Stimulated activated CD8-positive, alpha-beta memory T cell treated with anti-CD3 and anti-CD28 coated beads, Interleukin-12 subunit alpha, Interleukin-12 subunit beta, amount 100 ng/mL, for 24 hours (primary cell): ENCODE results near the gene KCNG4.

Source experiments
- DNase-seq: peaks from one replicate; pipeline ENCODE4 v3.0.0-alpha.2; 2020; ENCODE audit errors: extremely low read depth

KCNG4 gene

GRCh38 chr16:84262939-84263338 is 23.1 kb upstream of the KCNG4 start:
- DNase-seq = no peak

- DNase-seq = no peak
These were observed 22.2 kb upstream of the KCNG4 start for GRCh38 chr16:84262031-84262430.

- DNase-seq = no peak
These were observed 21.1 kb upstream of the KCNG4 start for GRCh38 chr16:84260766-84261554.

DNA sequence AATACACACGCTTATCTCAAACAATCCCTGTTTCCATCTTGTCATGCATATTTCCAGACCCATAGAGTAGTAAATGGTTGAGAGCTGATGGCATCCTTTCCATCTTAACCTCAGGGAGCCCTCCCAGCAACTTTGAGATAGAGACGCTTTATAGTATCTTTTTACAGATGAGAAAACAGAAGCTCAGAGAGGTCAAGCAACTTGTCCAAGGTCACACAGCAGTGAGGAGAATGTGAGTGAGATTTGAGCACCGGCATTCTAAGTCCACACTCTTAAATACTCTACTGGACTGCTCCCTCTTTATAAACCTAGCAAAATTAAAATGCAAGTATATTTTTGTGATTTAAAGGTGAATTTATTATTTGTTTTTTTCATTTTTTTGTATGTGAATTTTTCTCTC is 19.9 kb upstream of the KCNG4 start:
- DNase-seq = no peak

- DNase-seq = no peak
These were observed 18.5 kb upstream of the KCNG4 start for GRCh38 chr16:84258266-84258665.

DNA sequence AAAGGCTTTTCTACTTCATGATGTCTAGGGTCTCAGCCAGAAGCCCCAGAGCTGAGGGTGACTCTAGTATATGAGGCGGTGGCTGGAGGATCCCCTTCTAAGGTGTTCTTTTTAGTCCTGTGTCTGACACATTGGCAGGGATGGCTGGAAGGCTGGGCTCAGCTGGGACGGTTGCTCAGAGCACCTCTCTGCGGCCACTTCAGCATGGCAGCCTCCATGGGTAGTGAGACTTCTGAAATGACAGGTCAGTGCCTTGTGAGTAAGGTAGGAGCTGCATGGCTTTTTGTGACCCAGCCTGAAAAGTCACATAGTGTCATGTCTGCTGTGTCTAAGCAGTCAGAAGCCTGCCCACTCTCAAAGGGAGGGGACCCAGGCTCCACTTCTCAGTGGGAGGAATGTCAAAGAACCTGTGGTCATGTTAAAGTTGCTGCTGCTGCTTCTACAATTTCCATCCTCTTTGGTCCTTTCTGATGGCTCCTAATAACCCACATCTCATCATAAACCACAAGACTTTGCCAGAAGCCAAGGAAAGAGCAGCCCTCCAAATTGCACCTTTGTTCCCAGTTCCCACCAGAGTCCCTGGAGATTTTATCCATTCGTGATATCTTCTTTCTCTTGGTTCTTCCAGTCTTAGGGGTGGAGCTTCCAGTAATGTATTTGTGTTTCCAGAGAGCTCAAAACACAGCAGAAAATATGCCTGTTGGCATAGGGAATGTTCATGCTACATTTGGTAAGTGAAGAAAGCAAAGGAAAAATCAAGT is 15.4 kb upstream of the KCNG4 start:
- no peak for DNase-seq

DNA sequence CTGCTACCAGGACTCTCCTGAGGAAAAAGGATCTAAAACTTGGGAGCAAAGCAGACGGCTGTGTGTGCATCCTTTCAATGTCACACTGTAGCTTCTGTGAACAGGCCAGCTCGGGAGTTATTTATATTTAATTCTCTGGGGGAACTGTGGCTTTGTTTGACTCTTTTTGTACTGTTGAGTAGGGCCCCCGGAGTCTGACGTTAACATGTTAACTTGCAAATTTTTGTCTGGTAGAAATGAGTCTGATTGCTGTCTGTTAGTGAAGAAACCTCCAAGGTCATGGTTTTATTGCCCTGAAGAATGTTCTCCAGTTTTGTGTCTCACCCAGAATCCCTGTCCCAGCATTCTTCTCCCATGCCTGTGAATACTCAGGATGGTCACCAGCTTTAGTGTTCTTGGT is 14.2 kb upstream of the KCNG4 start:
- DNase-seq = no peak

GRCh38 chr16:84253173-84253572 is 13.4 kb upstream of the KCNG4 start:
- no peak for DNase-seq

DNA sequence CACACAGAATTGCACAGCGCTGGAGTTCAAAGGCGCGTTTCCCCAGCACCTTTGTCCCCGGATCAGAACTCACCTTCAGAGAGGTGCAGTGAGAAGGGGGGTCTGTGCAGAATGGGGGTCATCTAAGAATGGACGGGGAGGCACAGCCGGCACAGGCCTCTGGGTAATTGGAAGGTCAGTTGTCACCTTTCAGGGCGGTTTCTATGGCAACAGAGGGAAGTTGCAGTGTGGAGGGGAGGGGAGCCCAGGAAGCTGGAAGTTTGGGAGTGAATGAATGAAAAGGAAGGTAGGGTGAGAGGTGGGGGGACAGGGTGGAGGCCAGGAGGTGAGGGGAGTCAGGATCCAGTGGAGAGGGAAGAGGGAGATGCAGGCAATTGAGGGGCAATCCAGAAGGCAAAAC is 12.4 kb upstream of the KCNG4 start:
- DNase-seq = no peak

DNA sequence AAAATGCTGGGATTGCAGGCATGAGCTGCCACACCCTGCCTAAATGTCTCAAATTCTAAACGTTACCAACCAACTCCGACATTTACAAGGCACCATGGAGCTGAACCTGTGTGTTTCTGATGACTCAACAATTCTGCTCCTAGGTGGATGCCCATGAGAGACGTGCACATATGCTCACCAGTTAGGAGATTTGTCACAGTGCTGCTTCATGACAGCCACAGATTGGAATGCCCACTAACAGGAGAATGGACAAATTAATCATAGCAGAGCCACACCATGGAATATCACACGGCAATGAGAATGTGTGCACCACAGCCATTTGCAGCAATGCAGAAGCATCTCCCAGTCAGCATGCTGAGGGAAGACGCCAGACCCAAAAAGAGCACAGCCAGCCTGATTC is 8.0 kb upstream of the KCNG4 start:
- no peak for DNase-seq

DNA sequence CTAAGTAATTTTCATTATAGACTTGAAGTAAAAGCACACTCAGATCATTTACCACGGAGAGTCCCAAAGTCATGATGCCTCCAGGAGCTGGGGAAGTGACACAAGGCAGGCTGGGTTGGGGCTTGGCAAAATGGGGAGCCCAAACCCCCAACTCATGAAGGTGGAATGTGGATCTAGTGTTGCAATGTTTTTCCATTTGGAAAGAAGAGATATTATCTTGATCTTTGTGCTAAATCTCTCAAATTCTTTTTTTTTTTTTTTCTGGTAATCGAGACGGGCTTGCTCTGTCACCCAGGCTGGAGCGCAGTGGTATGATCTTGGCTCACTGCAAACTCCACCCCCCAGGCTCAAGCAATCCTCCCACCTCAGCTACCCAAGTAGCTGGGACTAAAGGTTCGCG is 7.5 kb upstream of the KCNG4 start:
- DNase-seq = no peak

DNA sequence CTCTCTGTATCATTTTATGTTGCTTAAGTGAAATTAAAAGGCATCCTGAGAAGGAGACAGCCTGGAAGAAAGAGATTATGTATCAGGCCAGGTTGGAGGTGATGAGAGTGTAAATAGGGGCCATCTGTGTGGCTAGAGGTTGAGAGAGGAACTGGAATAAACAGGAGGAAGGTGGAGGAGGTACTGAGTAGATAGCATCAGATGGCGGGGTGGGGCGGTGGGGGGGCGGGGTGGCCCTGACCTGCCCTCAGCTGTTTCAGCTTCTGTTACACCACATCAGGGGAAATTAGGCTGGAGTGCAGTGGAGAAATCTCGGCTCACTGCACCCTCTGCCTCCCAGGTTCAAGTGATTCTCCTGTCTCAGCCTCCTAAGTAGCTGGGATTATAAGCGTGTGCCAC is 6.9 kb upstream of the KCNG4 start:
- DNase-seq = no peak

DNA sequence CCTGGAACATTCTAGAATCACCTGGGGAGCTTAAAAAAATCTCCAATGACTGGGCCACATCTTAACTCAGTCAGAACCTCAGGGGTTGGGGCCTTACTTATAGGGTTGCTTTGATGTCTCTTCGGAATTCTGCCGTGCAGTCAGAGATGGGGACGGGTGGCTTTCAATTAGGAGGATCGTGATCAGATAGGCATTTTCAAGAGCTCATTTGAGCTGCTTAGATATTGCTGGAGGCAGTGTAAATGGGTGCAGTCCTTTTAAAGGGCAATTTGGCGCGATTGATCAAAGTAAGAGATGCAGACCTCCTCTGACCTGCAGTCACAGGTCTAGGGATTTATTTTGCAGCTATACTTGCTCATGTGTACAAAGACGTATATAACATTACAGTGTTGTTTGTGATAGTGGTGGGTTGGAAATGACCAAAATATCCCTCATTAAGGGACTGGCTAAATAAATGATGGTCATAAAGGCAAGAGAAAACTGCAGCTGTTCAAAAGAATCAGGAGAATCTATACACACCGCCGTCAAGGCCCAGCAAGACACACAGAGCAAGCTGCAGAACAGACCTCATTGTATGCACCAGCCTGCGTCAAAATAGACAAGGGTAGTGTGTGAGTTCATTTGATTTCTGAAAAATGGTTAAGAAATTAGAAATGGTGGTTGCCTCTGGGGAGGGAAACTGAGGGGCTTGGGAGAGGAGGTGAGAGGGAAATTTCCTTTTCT is 6.3 kb upstream of the KCNG4 start:
- no peak for DNase-seq

- no peak for DNase-seq
These were observed 4.9 kb upstream of the KCNG4 start for GRCh38 chr16:84244728-84245127.

GRCh38 chr16:84243732-84244131 is 3.9 kb upstream of the KCNG4 start:
- DNase-seq = no peak

GRCh38 chr16:84242839-84243238 is 3.0 kb upstream of the KCNG4 start:
- no peak for DNase-seq

DNA sequence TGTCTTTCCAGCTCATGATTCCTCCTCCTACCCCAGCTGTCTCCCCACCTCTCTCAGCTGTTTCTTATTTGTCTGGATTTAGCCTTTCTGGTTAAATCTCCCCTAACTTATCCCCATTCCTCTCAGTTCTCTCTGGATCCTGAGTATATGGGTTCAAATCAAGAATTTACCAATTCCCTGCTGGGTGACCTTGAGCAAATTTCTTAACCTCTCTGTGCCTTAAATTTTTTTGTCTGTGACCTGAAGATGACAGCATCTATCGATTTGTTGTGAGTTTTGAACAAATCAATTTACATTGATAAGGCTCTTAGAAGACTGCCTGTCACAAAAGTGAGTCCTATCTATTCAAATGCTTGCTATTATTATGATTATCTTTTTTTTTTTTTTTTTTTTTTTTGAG is 2.0 kb upstream of the KCNG4 start:
- DNase-seq = no peak

DNA sequence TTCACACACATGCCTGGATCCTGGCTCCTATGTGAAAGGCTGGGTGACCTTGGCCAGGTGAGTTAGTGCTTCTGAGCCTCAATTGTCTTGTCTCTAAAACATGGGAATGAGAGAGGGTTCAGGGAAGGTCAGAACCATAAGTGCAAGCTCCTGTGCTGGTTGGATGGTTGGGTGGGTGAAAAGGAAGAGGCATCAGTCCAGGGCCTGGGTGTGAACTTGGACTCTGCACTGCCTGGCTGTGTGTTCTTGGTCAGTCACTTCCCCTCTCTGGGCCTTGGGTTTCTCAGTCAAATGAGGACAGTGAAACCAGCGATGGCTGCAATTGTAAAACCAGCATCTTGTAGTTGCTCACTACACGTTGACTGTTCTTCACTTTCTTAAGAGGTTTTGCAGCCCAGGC is 643 bp upstream of the KCNG4 start:
- no peak for DNase-seq

DNA sequence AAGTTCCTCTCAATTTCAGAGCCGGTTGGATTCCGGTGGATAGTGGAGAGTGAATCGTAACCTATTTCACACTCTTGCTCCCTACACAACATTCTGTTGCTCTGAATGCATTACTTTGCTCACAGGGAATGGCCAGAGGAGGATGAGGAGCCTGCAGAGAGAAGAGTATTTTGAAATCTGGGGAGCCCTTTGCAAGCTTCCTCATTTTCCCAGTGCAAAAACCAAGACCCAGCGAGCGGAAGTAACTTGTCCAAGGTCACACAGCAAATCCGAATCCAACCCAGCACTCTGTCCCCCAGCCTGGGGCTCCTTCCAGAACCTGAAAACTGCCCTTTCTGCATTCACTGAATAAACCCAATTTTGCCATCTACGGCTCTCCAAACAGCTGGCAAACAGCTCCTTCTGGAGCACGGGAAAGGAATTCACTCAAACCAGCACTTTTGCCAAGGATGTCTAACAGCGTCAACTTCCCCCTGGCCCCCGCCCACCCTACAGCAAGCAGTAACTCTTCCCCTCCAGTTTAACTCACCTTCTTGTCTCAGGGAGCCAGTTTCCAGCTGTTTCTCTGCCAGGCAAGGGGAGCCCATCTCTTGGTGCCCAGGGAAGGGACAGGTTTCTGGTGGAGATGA is 557 bp downstream of the KCNG4 start:
- no peak for DNase-seq

GRCh38 chr16:84237994-84238750 is 1.6 kb downstream of the KCNG4 start:
- no peak for DNase-seq

- no peak for DNase-seq
These were observed 3.1 kb downstream of the KCNG4 start for GRCh38 chr16:84236671-84237070.
